HepG2 (cell line): ENCODE data around the gene CAPN15. TPM values are rescaled to one million over a fixed set of nuclear protein-coding genes. Genes with fewer than 3 reads are reported as not detected.
A peak's percentile ranks its signal among the peaks of the same experiment; 100 is the strongest.

Experiments
- ATAC-seq: fragments of 200-7000 bp; cut with Tn5 transposase; 3 replicates; pipeline ENCODE4 v1.9.1; 2020; ENCODE audit warnings: mild to moderate bottlenecking, moderate library complexity
- BruUV-seq: library from RNA; stranded (reverse); fragments of 400-500 nt; replicated peaks from 2 replicates; lab custom pipeline; 2021; lab: Mats Ljungman, UMichigan
- CTCF ChIA-PET: fragments of 300-600 bp; formaldehyde crosslinking; extraction: SDS; loops from one replicate; lab custom pipeline; 2021; ENCODE audit warnings: low total read pairs, inconsistent platforms, low intra/inter-chr PET ratio; lab: Yijun Ruan, JAX
- POLR2A ChIA-PET: fragments of 350-600 bp; sonication (Branson Sonifier 250); formaldehyde crosslinking; loops from one replicate; lab custom pipeline; 2020; ENCODE audit warnings: antibody characterized with exemption, inconsistent platforms; lab: Yijun Ruan, JAX
- DNase-seq: peaks from one replicate; pipeline ENCODE4 v3.0.0-alpha.2; 2015; ENCODE audit warnings: low spot score
- FAIRE-seq: peaks from 3 replicates; lab custom pipeline; 2011; peaks lifted over from hg19 to GRCh38; lab: Jason Lieb, UNC
- H2AFZ ChIP-seq: one replicate; pipeline ENCODE4 v1.6.1; 2011; ENCODE audit warnings: low read length, inconsistent platforms
- H3K27ac ChIP-seq: fragments of 300-600 bp; 3 replicates; pipeline ENCODE4 v1.8.0; 2011; ENCODE audit warnings: mixed run types, mild to moderate bottlenecking, mixed read lengths, low read length, inconsistent platforms; ENCODE audit not compliant: insufficient read depth; ENCODE audit errors: extremely low read length
- H3K27me3 ChIP-seq, 2 experiments: fragments of 200-600 bp in 1 of 2; 2 replicates in 1 of 2; 3 replicates in 1 of 2; pipeline versions ENCODE4 v1.6.0 to v1.8.0; 2011; ENCODE audit warnings: low read length in 2 of 2, mild to moderate bottlenecking in 2 of 2, moderate library complexity in 2 of 2, inconsistent platforms in 1 of 2; ENCODE audit not compliant: insufficient read depth in 2 of 2, control insufficient read depth in 1 of 2
- H3K36me3 ChIP-seq, 2 experiments: fragments of 200-600 bp in 1 of 2; replicated peaks in 1 of 2; 2 replicates in 1 of 2; 3 replicates in 1 of 2; pipeline versions ENCODE4 v1.5.1 to v1.8.0; 2011; ENCODE audit warnings: low read length in 2 of 2, inconsistent platforms in 1 of 2; ENCODE audit not compliant: insufficient read depth in 2 of 2, control insufficient read depth in 1 of 2
- H3K4me1 ChIP-seq: 2 replicates; pipeline ENCODE4 v1.5.1; 2012; ENCODE audit warnings: low read length, inconsistent platforms; ENCODE audit not compliant: insufficient read depth
- H3K4me2 ChIP-seq: 2 replicates; pipeline ENCODE4 v1.6.0; 2011; ENCODE audit warnings: low read depth, low read length, inconsistent platforms
- H3K4me3 ChIP-seq, 3 experiments: fragments of 200-600 bp in 1 of 3; sonication (generic), shearing (Covaris generic) in 1 of 3; replicated peaks in 1 of 3; 2 replicates each; pipeline ENCODE4 v1.5.1; 2011 to 2016; ENCODE audit warnings: low read length in 3 of 3, inconsistent platforms in 2 of 3, low read depth in 2 of 3, mild to moderate bottlenecking in 2 of 3, control low read depth in 1 of 3, mixed read lengths in 1 of 3; ENCODE audit not compliant: insufficient read depth in 1 of 3
- H3K79me2 ChIP-seq: one replicate; pipeline ENCODE4 v1.6.1; 2011; ENCODE audit warnings: low read length, inconsistent platforms; ENCODE audit not compliant: insufficient read depth
- H3K9ac ChIP-seq: 2 replicates; pipeline ENCODE4 v1.6.0; 2011; ENCODE audit warnings: mild to moderate bottlenecking, low read depth, low read length, inconsistent platforms; ENCODE audit not compliant: insufficient read depth
- H3K9me3 ChIP-seq: 2 replicates; pipeline ENCODE4 v1.5.1; 2012; ENCODE audit warnings: mild to moderate bottlenecking, low read length
- H4K20me1 ChIP-seq: 2 replicates; pipeline ENCODE4 v1.6.0; 2011; ENCODE audit warnings: inconsistent platforms, mild to moderate bottlenecking, low read length, moderate library complexity; ENCODE audit not compliant: insufficient read depth
- ATAD3A ChIP-seq: sonication (generic); formaldehyde crosslinking; IDR thresholded peaks from 2 replicates; pipeline ENCODE4 v1.4.0; 2020; ENCODE audit warnings: missing genetic modification reagents
- HDAC1 ChIP-seq: sonication (generic); formaldehyde crosslinking; IDR thresholded peaks from 2 replicates; pipeline ENCODE4 v1.5.1; 2020; ENCODE audit warnings: mild to moderate bottlenecking, missing genetic modification reagents
- KLF9 ChIP-seq: IDR thresholded peaks from 2 replicates; pipeline ENCODE4 v1.6.1; 2016; ENCODE audit warnings: low read depth
- SIX4 ChIP-seq: sonication (generic); formaldehyde crosslinking; IDR thresholded peaks from 2 replicates; pipeline ENCODE4 v1.4.0; 2020; ENCODE audit warnings: missing genetic modification reagents
- SP4 ChIP-seq: sonication (generic); formaldehyde crosslinking; IDR thresholded peaks from 2 replicates; pipeline ENCODE4 v1.8.1; 2023; ENCODE audit warnings: mild to moderate bottlenecking, missing genetic modification reagents
- TARDBP ChIP-seq: sonication (generic); formaldehyde crosslinking; IDR thresholded peaks from 2 replicates; pipeline ENCODE4 v1.8.0; 2022; ENCODE audit warnings: mild to moderate bottlenecking, missing genetic modification reagents
- ZBTB38 ChIP-seq: sonication (generic); formaldehyde crosslinking; IDR thresholded peaks from 2 replicates; pipeline ENCODE4 v1.5.1; 2020; ENCODE audit warnings: mild to moderate bottlenecking, missing genetic modification reagents
- ZFX ChIP-seq: sonication (generic); formaldehyde crosslinking; IDR thresholded peaks from 2 replicates; pipeline ENCODE4 v1.4.0; 2020; ENCODE audit warnings: mild to moderate bottlenecking, low read depth, missing genetic modification reagents, moderate library complexity
- WGBS: methylation state at CpG from one replicate; pipeline ENCODE4 v1.1.6; 2017; ENCODE audit warnings: low lambda C conversion rate; 5-methylcytosine and 5-hydroxymethylcytosine counted together
- in situ Hi-C: cut with HindIII; loops from 2 replicates; pipeline ENCODE4 v1.10.0; 2017; ENCODE audit warnings: low pct_unique_long_range_greater_than_20kb; ENCODE audit not compliant: extremely low pct_ligation_motif_present
- intact Hi-C: fragments of 100-400 bp; cut with micrococcal nuclease; formaldehyde crosslinking; loops from one replicate; pipeline ENCODE4 v1.10.0; 2022; ENCODE audit not compliant: unreplicated experiment
- polyA plus RNA-seq, 8 experiments: library from polyadenylated mRNA; depleted of rRNA in 3 of 8; stranded (reverse) in 7 of 8; unstranded in 1 of 8; fragments of >200 nt; fragmentation: Illumina TruSeq in 4 of 8; extraction: Trizol in 4 of 8; gene quantifications; 2 replicates each; pipeline versions ENCODE4 v1.2.1 to v1.2.3, GENCODE V29; 2011 to 2016; ENCODE audit warnings: low read depth in 4 of 8, missing spikeins in 1 of 8, mixed read lengths in 1 of 8; ENCODE audit not compliant: insufficient read depth in 1 of 8
- total RNA-seq, 5 experiments: library from RNA; depleted of rRNA; stranded (reverse); fragments of >200 nt; fragmentation: Illumina TruSeq; extraction: Trizol; gene quantifications; 2 replicates each; pipeline ENCODE4 v1.2.3, GENCODE V29; 2016; ENCODE audit warnings: low read depth in 1 of 5
- TF ChIP-seq, protein P1 (sequence below): sonication (generic); formaldehyde crosslinking; IDR thresholded peaks from 2 replicates; pipeline ENCODE4 v1.5.1; 2020; ENCODE audit warnings: mild to moderate bottlenecking, missing genetic modification reagents, moderate library complexity
- TF ChIP-seq, protein P2 (sequence below): sonication (generic); formaldehyde crosslinking; IDR thresholded peaks from 2 replicates; pipeline ENCODE4 v1.5.0; 2020; ENCODE audit warnings: missing genetic modification reagents, mild to moderate bottlenecking, borderline replicate concordance
- TF ChIP-seq, protein P3 (sequence below): sonication (generic); formaldehyde crosslinking; IDR thresholded peaks from 2 replicates; pipeline ENCODE4 v1.4.0; 2020; ENCODE audit warnings: missing genetic modification reagents, borderline replicate concordance
- TF ChIP-seq, protein P4 (sequence below): sonication (generic); formaldehyde crosslinking; IDR thresholded peaks from 2 replicates; pipeline ENCODE4 v1.4.0; 2020; ENCODE audit warnings: mild to moderate bottlenecking, missing genetic modification reagents

The CAPN15 gene
- total and polyA plus RNA-seq, 2 of the 13 experiments (the other 11 are each of a cell fraction or from before 2014, with no cell fraction given), result 14.9 to 24.5 TPM

DNA sequence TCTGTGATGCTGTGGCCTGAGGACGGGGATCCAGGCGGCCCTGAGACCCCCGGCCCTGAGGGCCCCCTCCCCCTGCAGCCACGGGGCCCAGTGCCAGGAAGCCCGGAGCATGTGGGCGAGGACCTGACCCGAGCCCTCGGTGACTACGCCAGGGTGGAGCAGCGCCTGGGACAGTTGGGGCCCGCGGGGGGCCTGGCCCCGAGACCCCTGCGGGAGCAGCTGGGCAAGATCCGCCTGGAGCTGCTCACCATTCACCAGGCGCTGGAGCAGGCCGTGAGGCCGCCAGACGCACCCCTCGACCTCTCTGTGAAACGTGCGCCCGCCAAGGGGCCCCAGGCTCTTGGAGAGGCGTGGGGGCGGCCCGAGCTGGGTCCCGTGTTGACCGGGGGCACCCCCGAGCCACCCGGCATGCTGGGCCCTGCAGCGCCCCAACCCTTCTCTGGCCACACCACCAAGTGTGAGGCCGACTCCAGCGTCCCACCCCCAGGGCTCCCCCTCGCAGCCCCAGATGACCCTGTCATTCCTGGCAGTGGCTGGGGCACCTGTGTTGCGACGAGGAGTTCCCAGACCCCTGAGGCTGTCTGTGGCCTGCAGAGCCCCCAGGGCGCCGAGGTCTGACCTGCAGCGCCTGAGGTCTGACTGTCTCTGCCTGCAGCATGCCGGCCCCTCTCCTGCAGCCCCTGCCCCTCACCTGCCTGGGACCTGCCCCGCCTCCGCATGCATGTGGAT, 37.3 kb downstream of the CAPN15 start:
- POLR2A ChIA-PET, result no interaction called here
- in situ Hi-C loops (no loop called here), intact Hi-C loops (loop anchor here (5.0 kb wide), 1 partner anchor 33 kb away; no protein-coding TSS in a partner anchor)
- peak overlapping the region; percentile 18; the same call in 1 of the 2 replicates for H3K9ac ChIP-seq
- no peaks in the 10 kb centered on the region for H3K9me3 ChIP-seq
- DNase-seq (no peak), FAIRE-seq (no peak), ATAC-seq (peak; percentile 6)
- H3K4me2 ChIP-seq, result peak overlapping the region; percentile 91
- no peaks in the 10 kb centered on the region for H4K20me1 ChIP-seq
- H3K36me3 ChIP-seq, result no peaks in the 10 kb centered on the region
- H2AFZ ChIP-seq, result no peak overlapping the region
- H3K27me3 ChIP-seq, result peaks cover 16 to 52% of the 10 kb centered on the region in 2 experiments
- peaks cover 68% of the 10 kb centered on the region for H3K4me1 ChIP-seq
- H3K27ac ChIP-seq, result no peak overlapping the region
- H3K4me3 ChIP-seq, result peak overlapping the region; percentile 55 to 92 (median 65)
- BruUV-seq, result no TSS peak
- H3K79me2 ChIP-seq, result no peaks in the 10 kb centered on the region
- WGBS, result 40% methylated on average over 1 of the region's 42 CpGs
- CTCF ChIA-PET, result no interaction called here
- TF ChIP-seq, protein P1, sequence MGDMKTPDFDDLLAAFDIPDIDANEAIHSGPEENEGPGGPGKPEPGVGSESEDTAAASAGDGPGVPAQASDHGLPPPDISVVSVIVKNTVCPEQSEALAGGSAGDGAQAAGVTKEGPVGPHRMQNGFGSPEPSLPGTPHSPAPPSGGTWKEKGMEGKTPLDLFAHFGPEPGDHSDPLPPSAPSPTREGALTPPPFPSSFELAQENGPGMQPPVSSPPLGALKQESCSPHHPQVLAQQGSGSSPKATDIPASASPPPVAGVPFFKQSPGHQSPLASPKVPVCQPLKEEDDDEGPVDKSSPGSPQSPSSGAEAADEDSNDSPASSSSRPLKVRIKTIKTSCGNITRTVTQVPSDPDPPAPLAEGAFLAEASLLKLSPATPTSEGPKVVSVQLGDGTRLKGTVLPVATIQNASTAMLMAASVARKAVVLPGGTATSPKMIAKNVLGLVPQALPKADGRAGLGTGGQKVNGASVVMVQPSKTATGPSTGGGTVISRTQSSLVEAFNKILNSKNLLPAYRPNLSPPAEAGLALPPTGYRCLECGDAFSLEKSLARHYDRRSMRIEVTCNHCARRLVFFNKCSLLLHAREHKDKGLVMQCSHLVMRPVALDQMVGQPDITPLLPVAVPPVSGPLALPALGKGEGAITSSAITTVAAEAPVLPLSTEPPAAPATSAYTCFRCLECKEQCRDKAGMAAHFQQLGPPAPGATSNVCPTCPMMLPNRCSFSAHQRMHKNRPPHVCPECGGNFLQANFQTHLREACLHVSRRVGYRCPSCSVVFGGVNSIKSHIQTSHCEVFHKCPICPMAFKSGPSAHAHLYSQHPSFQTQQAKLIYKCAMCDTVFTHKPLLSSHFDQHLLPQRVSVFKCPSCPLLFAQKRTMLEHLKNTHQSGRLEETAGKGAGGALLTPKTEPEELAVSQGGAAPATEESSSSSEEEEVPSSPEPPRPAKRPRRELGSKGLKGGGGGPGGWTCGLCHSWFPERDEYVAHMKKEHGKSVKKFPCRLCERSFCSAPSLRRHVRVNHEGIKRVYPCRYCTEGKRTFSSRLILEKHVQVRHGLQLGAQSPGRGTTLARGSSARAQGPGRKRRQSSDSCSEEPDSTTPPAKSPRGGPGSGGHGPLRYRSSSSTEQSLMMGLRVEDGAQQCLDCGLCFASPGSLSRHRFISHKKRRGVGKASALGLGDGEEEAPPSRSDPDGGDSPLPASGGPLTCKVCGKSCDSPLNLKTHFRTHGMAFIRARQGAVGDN (CRISPR knock-in tag), result peak; percentile 46
- TF ChIP-seq ATAD3A (no peak), TARDBP (CRISPR knock-in tag) (0 out of 2 replicates have a peak, but pooled peaks have one; percentile 7), ZBTB38 (CRISPR knock-in tag) (no peak), ZFX (CRISPR knock-in tag) (peak; percentile 54; the same call in 1 of the 2 replicates), SP4 (CRISPR knock-in tag) (0 out of 2 replicates have a peak, but pooled peaks have one; percentile 16), SIX4 (CRISPR knock-in tag) (no peak), HDAC1 (CRISPR knock-in tag) (peak; percentile 41; the same call in 1 of the 2 replicates), KLF9 (no peak)
- TF ChIP-seq, protein P2, sequence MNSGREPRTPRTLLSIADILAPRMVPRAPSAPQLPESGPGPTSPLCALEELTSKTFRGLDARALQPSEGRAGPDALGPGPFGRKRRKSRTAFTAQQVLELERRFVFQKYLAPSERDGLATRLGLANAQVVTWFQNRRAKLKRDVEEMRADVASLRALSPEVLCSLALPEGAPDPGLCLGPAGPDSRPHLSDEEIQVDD (CRISPR knock-in tag), result 0 out of 2 replicates have a peak, but pooled peaks have one; percentile 33
- TF ChIP-seq, protein P3, sequence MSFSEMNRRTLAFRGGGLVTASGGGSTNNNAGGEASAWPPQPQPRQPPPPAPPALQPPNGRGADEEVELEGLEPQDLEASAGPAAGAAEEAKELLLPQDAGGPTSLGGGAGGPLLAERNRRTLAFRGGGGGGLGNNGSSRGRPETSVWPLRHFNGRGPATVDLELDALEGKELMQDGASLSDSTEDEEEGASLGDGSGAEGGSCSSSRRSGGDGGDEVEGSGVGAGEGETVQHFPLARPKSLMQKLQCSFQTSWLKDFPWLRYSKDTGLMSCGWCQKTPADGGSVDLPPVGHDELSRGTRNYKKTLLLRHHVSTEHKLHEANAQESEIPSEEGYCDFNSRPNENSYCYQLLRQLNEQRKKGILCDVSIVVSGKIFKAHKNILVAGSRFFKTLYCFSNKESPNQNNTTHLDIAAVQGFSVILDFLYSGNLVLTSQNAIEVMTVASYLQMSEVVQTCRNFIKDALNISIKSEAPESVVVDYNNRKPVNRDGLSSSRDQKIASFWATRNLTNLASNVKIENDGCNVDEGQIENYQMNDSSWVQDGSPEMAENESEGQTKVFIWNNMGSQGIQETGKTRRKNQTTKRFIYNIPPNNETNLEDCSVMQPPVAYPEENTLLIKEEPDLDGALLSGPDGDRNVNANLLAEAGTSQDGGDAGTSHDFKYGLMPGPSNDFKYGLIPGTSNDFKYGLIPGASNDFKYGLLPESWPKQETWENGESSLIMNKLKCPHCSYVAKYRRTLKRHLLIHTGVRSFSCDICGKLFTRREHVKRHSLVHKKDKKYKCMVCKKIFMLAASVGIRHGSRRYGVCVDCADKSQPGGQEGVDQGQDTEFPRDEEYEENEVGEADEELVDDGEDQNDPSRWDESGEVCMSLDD (CRISPR knock-in tag), result 0 out of 2 replicates have a peak, but pooled peaks have one; percentile 34
- TF ChIP-seq, protein P4, sequence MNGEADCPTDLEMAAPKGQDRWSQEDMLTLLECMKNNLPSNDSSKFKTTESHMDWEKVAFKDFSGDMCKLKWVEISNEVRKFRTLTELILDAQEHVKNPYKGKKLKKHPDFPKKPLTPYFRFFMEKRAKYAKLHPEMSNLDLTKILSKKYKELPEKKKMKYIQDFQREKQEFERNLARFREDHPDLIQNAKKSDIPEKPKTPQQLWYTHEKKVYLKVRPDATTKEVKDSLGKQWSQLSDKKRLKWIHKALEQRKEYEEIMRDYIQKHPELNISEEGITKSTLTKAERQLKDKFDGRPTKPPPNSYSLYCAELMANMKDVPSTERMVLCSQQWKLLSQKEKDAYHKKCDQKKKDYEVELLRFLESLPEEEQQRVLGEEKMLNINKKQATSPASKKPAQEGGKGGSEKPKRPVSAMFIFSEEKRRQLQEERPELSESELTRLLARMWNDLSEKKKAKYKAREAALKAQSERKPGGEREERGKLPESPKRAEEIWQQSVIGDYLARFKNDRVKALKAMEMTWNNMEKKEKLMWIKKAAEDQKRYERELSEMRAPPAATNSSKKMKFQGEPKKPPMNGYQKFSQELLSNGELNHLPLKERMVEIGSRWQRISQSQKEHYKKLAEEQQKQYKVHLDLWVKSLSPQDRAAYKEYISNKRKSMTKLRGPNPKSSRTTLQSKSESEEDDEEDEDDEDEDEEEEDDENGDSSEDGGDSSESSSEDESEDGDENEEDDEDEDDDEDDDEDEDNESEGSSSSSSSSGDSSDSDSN (CRISPR knock-in tag), result 0 out of 2 replicates have a peak, but pooled peaks have one; percentile 12
